Measurements from ENCODE around the gene ARHGEF1.

The ARHGEF1 gene

GRCh38 chr19:41880329-41880708 is 2.7 kb upstream of the ARHGEF1 start:
- DNase-seq (ENCODE audit: low read depth in 2 of 2), result no peak

DNA sequence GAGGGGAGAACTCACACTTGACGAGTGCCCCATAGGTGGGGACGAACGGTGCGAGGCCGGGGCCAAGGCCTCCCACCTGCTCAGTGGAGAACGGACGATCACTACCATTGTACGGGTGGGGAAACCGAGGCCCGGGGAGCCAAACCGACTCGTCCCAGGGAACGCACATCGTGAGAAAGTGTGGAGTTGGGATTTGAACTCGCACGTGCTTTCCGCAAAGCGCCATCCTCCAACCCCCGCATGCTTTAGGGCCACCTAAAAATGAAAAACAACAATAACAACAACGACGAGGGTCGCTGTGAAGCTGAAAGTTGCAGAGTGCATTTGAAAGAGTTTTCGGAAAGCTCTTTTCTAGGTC is 458 bp downstream of the ARHGEF1 start:
- DNase-seq (ENCODE audit: low read depth in 2 of 2), result no peak

GRCh38 chr19:41883821-41884733 is 1.1 kb downstream of the ARHGEF1 start:
- peak; percentile 81 to 88 for DNase-seq (ENCODE audit: low read depth in 2 of 2)

DNA sequence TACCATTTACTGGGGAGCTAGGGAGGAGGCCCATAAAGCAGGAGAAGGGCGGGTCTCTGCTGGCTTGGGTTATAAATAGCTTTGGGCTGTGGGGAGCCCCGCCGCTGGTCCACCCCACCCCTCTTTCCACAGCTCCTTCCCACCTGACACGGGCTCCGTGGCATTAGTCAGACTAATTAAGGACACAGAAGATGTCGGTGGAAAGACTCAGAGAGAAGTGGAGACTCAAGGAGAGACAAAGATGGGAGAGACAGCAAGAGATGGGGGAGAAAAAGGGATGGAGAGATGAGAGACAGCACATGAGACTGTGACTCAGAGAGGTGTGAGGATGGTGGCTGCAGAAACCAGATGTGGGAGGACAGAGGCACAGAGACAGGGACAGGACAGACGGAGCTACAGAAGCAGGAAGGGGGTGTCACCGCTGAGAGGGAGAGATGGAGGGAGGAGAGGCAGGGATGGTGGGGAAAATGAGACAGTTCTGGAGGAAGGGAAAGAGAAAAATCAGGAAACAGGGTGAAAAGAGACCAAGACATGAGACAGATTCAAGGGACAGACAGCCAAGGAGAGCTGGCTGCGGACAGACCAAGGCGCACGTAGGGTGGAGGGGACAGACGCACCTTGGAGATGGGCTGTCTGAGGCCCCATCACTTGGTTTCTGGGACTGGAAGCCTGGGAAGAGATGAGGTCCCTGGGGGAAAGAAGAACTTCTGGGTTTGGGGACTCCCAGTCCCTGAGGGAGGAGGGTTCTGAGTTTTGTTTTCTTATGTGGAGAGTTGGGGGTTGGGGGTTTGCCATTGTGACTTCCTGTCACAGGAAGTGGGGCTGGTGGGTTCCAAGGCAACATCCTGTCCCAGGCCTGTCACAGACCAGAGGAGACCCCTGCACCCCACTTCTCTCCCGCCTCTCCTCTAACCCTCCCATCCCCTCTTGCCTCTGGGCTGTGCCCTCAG is 4.1 kb downstream of the ARHGEF1 start:
- no peak for DNase-seq (ENCODE audit: low read depth in 2 of 2)

DNA sequence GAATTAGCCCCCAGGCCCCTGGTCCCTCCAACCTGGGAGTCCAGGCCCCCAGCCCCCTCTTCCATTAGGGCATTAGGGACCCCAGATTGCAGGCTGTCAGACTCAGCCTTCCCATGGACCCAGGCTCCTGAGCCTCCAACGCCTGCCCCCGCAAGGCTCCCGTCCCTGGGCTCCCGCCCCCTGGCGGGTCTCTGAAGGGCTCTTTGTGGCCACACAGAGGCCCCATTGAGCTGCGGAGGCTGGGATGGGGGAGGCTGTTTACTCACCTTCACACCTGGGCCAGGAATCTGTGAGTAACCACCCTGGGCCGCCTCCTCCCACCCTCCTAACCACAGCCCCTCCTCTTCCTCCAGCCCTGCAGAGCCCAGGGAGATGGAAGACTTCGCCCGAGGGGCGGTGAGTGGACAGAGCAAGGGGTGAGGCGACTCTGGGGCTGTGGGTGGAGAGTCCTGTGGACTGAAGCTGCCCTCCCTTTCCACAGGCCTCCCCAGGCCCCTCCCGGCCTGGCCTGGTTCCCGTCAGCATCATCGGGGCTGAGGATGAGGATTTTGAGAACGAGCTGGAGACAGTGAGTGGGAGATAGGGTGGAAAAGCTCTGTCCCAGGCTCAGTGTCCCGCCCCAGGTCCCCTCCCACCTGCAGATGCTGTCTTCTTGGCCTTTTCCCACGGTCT is 4.9 kb downstream of the ARHGEF1 start:
- DNase-seq (ENCODE audit: low read depth in 2 of 2), result peak; percentile 77 to 84

GRCh38 chr19:41888926-41889325 is 5.9 kb downstream of the ARHGEF1 start:
- no peak for DNase-seq (ENCODE audit: low read depth in 2 of 2)

- DNase-seq (ENCODE audit: low read depth in 2 of 2), result no peak
Measured at GRCh38 chr19:41889896-41890295, 6.9 kb downstream of the ARHGEF1 start.

- DNase-seq (ENCODE audit: low read depth in 2 of 2), result no peak
Measured at GRCh38 chr19:41890936-41891335, 8.0 kb downstream of the ARHGEF1 start.

GRCh38 chr19:41892173-41892902 is 9.4 kb downstream of the ARHGEF1 start:
- DNase-seq (ENCODE audit: low read depth in 2 of 2), result no peak

GRCh38 chr19:41893899-41894298 is 10.9 kb downstream of the ARHGEF1 start:
- DNase-seq (ENCODE audit: low read depth in 2 of 2), result no peak

DNA sequence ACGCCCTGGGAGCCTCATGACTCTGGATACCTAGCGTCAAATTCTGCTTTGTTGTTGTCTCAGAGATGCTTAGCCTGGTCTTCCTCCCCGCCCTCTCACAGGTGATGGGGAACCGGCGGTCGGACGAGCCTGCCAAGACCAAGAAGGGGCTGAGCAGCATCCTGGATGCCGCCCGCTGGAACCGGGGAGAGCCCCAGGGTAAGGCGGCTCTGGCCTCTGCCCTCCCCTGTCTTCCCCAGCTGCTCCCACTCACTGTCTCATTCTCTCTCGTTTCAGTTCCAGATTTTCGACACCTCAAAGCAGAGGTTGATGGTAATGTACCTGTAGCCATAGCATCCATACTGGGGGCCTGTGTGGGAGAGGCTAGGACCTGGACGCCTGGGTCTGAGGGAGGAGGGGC is 11.4 kb downstream of the ARHGEF1 start:
- DNase-seq (ENCODE audit: low read depth in 2 of 2), result no peak

GRCh38 chr19:41895745-41896580 is 13.0 kb downstream of the ARHGEF1 start:
- no peak for DNase-seq (ENCODE audit: low read depth in 2 of 2)

DNA sequence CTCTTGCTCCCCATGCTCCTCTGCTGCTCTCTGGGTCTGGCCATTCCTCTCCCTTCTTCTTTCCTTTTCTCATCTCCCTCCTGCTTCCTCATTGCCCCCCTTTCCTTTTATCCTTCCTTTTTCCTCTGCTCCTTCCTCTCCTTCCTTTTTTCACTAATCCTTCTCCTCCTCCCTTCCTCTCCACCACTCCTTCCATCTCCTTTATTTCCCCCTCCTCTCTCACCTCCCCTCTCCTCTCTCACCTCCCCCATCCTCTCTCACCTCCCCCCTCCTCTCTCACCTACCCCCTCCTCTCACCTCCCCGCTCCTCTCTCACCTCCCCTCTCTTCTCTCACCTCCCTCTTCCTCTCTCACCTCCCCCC is 13.6 kb downstream of the ARHGEF1 start:
- no peak for DNase-seq (ENCODE audit: low read depth in 2 of 2)

DNA sequence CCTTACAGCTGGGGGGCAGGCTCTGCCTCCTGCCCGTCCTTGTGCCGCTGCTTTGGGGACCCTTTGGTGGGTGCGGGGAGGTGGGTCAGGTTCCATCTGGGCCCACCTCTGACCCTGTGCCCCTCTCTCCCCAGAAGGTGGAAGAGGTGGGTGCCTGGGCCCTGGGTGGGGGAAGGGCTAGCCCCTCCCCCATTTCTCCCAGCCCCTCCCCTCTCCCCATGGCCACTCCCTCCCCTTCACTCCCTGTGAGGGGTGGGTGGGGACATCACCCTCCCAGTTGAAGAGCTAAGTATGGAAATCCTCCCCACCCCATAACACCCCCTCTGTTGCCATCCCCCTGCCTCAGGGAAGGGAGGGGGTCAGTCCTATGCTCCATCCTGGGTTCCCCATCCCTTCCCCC is 14.2 kb downstream of the ARHGEF1 start:
- DNase-seq (ENCODE audit: low read depth in 2 of 2), result no peak

DNA sequence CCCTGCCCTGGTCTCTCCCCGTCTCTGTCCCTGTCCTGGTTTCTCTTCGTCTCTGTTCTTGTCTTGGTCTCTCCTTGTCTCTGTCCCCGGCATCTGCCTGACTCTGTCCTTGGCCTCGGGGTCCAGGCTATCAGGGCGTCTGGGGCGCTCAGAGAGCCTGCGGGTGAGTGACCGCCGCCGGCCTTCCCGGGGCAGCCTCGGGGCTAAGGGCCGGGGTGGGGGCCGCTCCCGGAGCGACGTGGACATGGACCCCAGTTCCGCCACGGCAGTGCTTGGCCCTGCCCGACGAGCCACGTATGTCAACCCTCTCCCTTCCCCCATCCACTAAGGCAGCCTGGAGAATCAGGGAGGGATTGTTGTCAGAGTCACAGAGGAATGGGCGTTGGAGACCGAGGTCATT is 14.8 kb downstream of the ARHGEF1 start:
- DNase-seq (ENCODE audit: low read depth in 2 of 2), result no peak

GRCh38 chr19:41898235-41898634 is 15.3 kb downstream of the ARHGEF1 start:
- no peak for DNase-seq (ENCODE audit: low read depth in 2 of 2)

GRCh38 chr19:41901707-41902360 is 18.9 kb downstream of the ARHGEF1 start:
- DNase-seq (ENCODE audit: low read depth in 2 of 2), result no peak

DNA sequence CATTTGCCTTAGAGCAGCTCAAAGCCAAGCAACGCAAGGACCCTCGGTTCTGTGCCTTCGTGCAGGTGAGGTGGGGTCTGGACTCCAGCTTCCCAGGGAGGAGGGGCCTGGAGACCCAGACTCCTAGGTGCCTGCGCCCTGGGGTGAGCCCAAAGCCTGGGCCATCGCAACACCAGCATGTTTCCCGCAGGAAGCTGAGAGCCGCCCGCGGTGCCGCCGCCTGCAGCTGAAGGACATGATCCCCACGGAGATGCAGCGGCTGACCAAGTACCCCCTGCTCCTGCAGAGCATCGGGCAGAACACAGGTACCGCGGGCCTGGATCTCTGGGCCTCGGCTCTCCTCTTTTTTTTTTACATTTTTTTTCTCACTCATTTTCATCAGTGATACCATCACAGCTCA is 19.6 kb downstream of the ARHGEF1 start:
- no peak for DNase-seq (ENCODE audit: low read depth in 2 of 2)

- DNase-seq (ENCODE audit: low read depth in 2 of 2), result no peak
Measured at GRCh38 chr19:41903193-41903953, 20.4 kb downstream of the ARHGEF1 start.

Measured in stimulated activated CD4-positive, alpha-beta T cell treated with anti-CD3 and anti-CD28 coated beads, Interleukin-12 subunit alpha, Interleukin-12 subunit beta, amount 100 ng/mL, for 24 hours (primary cell).